Anterior cingulate cortex (tissue), 58 donors: ENCODE measurements around the gene ABAT.

Experiments used
- DNase-seq, 58 donors: peaks; one replicate each; lab custom pipeline; 2025; lab: John Stamatoyannopoulos, UW

Gene ABAT

GRCh38 chr16:8674413-8675022, at the start of gene ABAT:
Gene ABAT, plus strand, starts transcription at chr16:8674617. Its CDS starts 61,123 bp downstream, at chr16:8735740.
- peak; percentile 56 to 97 (median 88) for DNase-seq

- DNase-seq = no peak
These were observed 48.8 kb upstream of the ABAT start for GRCh38 chr16:8625491-8626087.

GRCh38 chr16:8626946-8627345, 47.5 kb upstream of the ABAT start:
- DNase-seq = no peak

- DNase-seq = no peak
These were observed 47.0 kb upstream of the ABAT start for GRCh38 chr16:8627456-8627855.

- DNase-seq = no peak
These were observed 45.3 kb upstream of the ABAT start for GRCh38 chr16:8628981-8629725.

- no peak for DNase-seq
These were observed 44.0 kb upstream of the ABAT start for GRCh38 chr16:8630255-8630953.

- no peak for DNase-seq
These were observed 43.0 kb upstream of the ABAT start for GRCh38 chr16:8631373-8631772.

- DNase-seq = no peak
These were observed 42.5 kb upstream of the ABAT start for GRCh38 chr16:8631818-8632465.

GRCh38 chr16:8632675-8633182, 41.7 kb upstream of the ABAT start:
- peak in 3 of 58 donors; percentile 2 to 24 (median 4) for DNase-seq

GRCh38 chr16:8634991-8635736, 39.3 kb upstream of the ABAT start:
- no peak for DNase-seq

GRCh38 chr16:8639694-8640093, 34.7 kb upstream of the ABAT start:
- DNase-seq = no peak

- peak in 35 of 58 donors; percentile 2 to 60 (median 15) for DNase-seq
These were observed 32.7 kb upstream of the ABAT start for GRCh38 chr16:8641671-8642070.

GRCh38 chr16:8642146-8642545, 32.3 kb upstream of the ABAT start:
- DNase-seq = no peak

- DNase-seq = peak in 3 of 58 donors; percentile 4 to 39 (median 13)
These were observed 29.9 kb upstream of the ABAT start for GRCh38 chr16:8644211-8645140.

GRCh38 chr16:8645141-8645521, 29.3 kb upstream of the ABAT start:
- DNase-seq = no peak

- DNase-seq = no peak
These were observed 28.6 kb upstream of the ABAT start for GRCh38 chr16:8645831-8646230.

GRCh38 chr16:8646326-8647053, 27.9 kb upstream of the ABAT start:
- no peak for DNase-seq
